Neural progenitor cell (in vitro differentiated cells): ENCODE measurements around the gene PARS2. TPM values are rescaled to one million over a fixed set of nuclear protein-coding genes. Genes with fewer than 3 reads are reported as not detected.

Source experiments
- DNase-seq: peaks from one replicate; pipeline ENCODE4 v3.0.0-alpha.2; 2016; ENCODE audit warnings: low spot score
- H2AFZ ChIP-seq: fragments of 200-600 bp; sonication (generic); replicated peaks from 2 replicates; pipeline ENCODE4 v1.6.1; 2016; ENCODE audit warnings: antibody characterized with exemption
- H3F3A ChIP-seq: fragments of 200-600 bp; sonication (generic); 2 replicates; pipeline ENCODE4 v1.6.1; 2016; ENCODE audit warnings: antibody characterized with exemption, low read depth
- H3K27ac ChIP-seq: fragments of 200-600 bp; sonication (generic); 2 replicates; pipeline ENCODE4 v1.5.1; 2016; ENCODE audit warnings: mild to moderate bottlenecking
- H3K27me3 ChIP-seq: fragments of 200-600 bp; sonication (generic); 2 replicates; pipeline ENCODE4 v1.6.1; 2016; ENCODE audit warnings: mild to moderate bottlenecking, moderate library complexity
- H3K36me3 ChIP-seq: fragments of 200-600 bp; sonication (generic); 2 replicates; pipeline ENCODE4 v1.5.1; 2016
- H3K4me1 ChIP-seq: fragments of 200-600 bp; sonication (generic); 2 replicates; pipeline ENCODE4 v1.6.1; 2016; ENCODE audit warnings: mixed run types
- H3K4me2 ChIP-seq: fragments of 200-600 bp; sonication (generic); 2 replicates; pipeline ENCODE4 v1.6.1; 2016
- H3K4me3 ChIP-seq: fragments of 200-600 bp; sonication (generic); 2 replicates; pipeline ENCODE4 v1.5.1; 2016
- H3K79me2 ChIP-seq: fragments of 200-600 bp; sonication (generic); 2 replicates; pipeline ENCODE4 v1.6.1; 2016; ENCODE audit warnings: low read depth
- H3K9ac ChIP-seq: fragments of 200-600 bp; sonication (generic); 2 replicates; pipeline ENCODE4 v1.6.1; 2016
- H3K9me3 ChIP-seq: fragments of 200-600 bp; sonication (generic); 2 replicates; pipeline ENCODE4 v1.5.1; 2016; ENCODE audit warnings: low read depth
- H4K20me1 ChIP-seq: fragments of 200-600 bp; sonication (generic); 2 replicates; pipeline ENCODE4 v1.6.1; 2016; ENCODE audit warnings: low read depth
- H3K27ac Mint-ChIP-seq: 3 replicates; pipeline ENCODE4 v1.8.0; 2021; ENCODE audit warnings: mixed read lengths
- H3K27me3 Mint-ChIP-seq: 2 replicates; pipeline ENCODE4 v1.8.0; 2022; ENCODE audit warnings: low read depth, mild to moderate bottlenecking, inconsistent platforms, moderate library complexity, mixed read lengths; ENCODE audit not compliant: insufficient read depth
- H3K36me3 Mint-ChIP-seq: 3 replicates; pipeline ENCODE4 v1.8.0; 2021; ENCODE audit warnings: mixed read lengths
- H3K4me1 Mint-ChIP-seq: 3 replicates; pipeline ENCODE4 v1.8.0; 2021; ENCODE audit warnings: mixed read lengths
- H3K4me3 Mint-ChIP-seq: 3 replicates; pipeline ENCODE4 v1.8.0; 2021; ENCODE audit warnings: mild to moderate bottlenecking, moderate library complexity, mixed read lengths
- H3K9me3 Mint-ChIP-seq: 3 replicates; pipeline ENCODE4 v1.8.0; 2020; ENCODE audit warnings: mixed read lengths
- EZH2 ChIP-seq: fragments of 200-600 bp; sonication (generic); IDR thresholded peaks from 2 replicates; pipeline ENCODE4 v1.6.1; 2017; ENCODE audit warnings: antibody characterized with exemption, mild to moderate bottlenecking, moderate library complexity
- EZH2phosphoT487 ChIP-seq: fragments of 200-600 bp; sonication (generic); IDR thresholded peaks from 2 replicates; pipeline ENCODE4 v1.6.1; 2017; ENCODE audit warnings: antibody characterized with exemption
- total RNA-seq: library from RNA; depleted of rRNA; stranded (reverse); fragments of >200 nt; gene quantifications from 2 replicates; pipeline ENCODE4 v1.2.3, GENCODE V29; 2015; ENCODE audit warnings: low replicate concordance
- TF ChIP-seq, protein P1 (sequence below): fragments of 200-600 bp; sonication (generic); IDR thresholded peaks from 2 replicates; pipeline ENCODE4 v1.5.1; 2017; ENCODE audit warnings: antibody characterized with exemption, mild to moderate bottlenecking

The PARS2 gene
- total RNA-seq, 1 donor from 2014 or later, result 5.4 TPM

DNA sequence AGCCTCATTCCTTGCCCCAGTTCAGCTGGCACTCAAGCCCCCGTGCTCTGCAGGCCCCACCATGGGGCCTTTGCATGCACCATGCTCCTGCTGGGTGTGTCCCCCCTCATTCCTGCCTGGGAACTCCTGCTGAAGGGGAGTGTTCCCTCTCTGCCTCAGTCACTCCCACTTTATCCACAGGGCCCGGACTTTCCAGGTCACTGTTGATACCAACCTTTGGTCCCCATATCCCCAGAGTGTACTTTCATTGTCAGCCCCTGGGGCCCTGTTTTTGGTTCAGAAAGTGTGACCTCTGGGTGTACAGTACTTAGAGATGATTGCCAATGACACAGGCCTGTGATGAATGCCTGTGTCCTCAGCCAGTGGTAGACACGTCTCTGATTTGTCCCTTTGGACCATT, 33.9 kb upstream of the PARS2 start:
- Mint-ChIP-seq H3K27me3 (peaks cover 6% of the 10 kb centered on the region), H3K4me1 (peaks cover 22% of the 10 kb centered on the region), H3K4me3 (no peak overlapping the region), H3K36me3 (no peaks in the 10 kb centered on the region), H3K27ac (no peak overlapping the region), H3K9me3 (no peaks in the 10 kb centered on the region)
- no peak overlapping the region for H3K4me3 ChIP-seq
- no peak overlapping the region for H2AFZ ChIP-seq
- H3K79me2 ChIP-seq, result no peaks in the 10 kb centered on the region
- no peaks in the 10 kb centered on the region for H3K36me3 ChIP-seq
- H3K9ac ChIP-seq, result no peak overlapping the region
- no peak overlapping the region for H3K4me2 ChIP-seq
- TF ChIP-seq, protein P1, sequence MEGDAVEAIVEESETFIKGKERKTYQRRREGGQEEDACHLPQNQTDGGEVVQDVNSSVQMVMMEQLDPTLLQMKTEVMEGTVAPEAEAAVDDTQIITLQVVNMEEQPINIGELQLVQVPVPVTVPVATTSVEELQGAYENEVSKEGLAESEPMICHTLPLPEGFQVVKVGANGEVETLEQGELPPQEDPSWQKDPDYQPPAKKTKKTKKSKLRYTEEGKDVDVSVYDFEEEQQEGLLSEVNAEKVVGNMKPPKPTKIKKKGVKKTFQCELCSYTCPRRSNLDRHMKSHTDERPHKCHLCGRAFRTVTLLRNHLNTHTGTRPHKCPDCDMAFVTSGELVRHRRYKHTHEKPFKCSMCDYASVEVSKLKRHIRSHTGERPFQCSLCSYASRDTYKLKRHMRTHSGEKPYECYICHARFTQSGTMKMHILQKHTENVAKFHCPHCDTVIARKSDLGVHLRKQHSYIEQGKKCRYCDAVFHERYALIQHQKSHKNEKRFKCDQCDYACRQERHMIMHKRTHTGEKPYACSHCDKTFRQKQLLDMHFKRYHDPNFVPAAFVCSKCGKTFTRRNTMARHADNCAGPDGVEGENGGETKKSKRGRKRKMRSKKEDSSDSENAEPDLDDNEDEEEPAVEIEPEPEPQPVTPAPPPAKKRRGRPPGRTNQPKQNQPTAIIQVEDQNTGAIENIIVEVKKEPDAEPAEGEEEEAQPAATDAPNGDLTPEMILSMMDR, result no peak
- TF ChIP-seq EZH2phosphoT487 (no peak), EZH2 (no peak)
- no peaks in the 10 kb centered on the region for H3K9me3 ChIP-seq
- no peaks in the 10 kb centered on the region for H3K4me1 ChIP-seq
- H3K27me3 ChIP-seq, result peaks cover 27% of the 10 kb centered on the region
- H3K27ac ChIP-seq, result no peak overlapping the region
- no peaks in the 10 kb centered on the region for H4K20me1 ChIP-seq
- DNase-seq, result no peak
- H3F3A ChIP-seq, result no peaks in the 10 kb centered on the region

DNA sequence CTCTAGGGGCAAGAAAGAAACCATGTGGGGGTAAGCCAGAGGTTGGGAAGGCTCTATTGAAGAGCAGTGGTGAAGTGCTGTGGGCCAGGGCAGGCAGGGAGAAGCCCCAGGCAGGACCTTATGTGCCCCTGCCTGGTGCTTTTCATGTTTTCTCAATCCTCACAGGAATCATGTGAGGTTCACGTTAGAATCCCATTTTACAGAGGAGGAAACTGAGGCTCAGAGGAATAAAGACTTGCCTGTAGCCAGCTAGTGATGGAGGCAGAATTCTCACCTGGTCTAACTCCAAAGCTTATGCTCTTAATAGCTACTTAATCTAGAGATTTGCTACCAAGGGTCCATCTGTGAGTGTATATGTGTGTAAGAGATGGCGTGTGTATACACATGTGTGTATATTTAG, 32.6 kb upstream of the PARS2 start:
- H3K9me3 Mint-ChIP-seq, result no peaks in the 10 kb centered on the region
- Histone ChIP-seq H3K4me2 (no peak overlapping the region), H3F3A (no peaks in the 10 kb centered on the region), H3K9me3 (no peaks in the 10 kb centered on the region), H4K20me1 (no peaks in the 10 kb centered on the region), H2AFZ (no peak overlapping the region), H3K36me3 (no peaks in the 10 kb centered on the region), H3K4me3 (no peak overlapping the region), H3K9ac (no peak overlapping the region), H3K4me1 (no peaks in the 10 kb centered on the region), H3K79me2 (no peaks in the 10 kb centered on the region), H3K27me3 (peaks cover 23% of the 10 kb centered on the region), H3K27ac (no peak overlapping the region)
- H3K27ac Mint-ChIP-seq, result no peak overlapping the region
- H3K4me3 Mint-ChIP-seq, result no peak overlapping the region
- no peak for DNase-seq
- H3K36me3 Mint-ChIP-seq, result no peaks in the 10 kb centered on the region
- H3K27me3 Mint-ChIP-seq, result peaks cover 9% of the 10 kb centered on the region
- peaks cover 32% of the 10 kb centered on the region for H3K4me1 Mint-ChIP-seq
- TF ChIP-seq EZH2, result no peak
- TF ChIP-seq, protein P1, result no peak
- no peak for TF ChIP-seq EZH2phosphoT487

DNA sequence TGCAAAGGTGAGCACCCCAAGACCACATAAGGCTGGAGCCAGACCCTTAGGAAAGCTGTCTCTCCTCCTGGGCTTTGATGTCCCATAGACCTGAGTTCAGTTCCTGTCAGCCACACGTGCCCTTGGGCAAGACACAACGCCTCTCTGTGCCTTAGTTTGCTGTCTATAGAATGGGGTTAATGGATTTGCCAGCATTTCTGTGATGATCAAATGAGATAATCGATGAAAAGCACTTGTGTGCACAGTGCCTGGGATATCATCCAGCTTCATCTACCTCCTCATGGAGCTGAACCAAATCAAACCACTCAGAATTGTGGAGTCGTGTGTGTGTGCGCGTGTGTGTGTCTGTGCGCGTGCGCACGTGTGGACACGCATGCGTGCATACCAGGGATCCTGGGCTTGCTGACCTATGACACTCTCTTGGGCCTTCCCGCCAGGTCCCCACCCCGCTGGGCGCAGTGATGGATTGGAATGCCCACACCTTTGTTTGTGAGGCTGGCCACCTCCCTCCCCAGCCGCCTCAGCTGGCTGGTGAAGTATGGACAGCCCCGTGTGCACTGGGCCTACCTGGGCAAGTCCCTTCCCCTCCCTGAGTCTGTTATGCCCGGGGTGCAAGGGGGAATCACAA, 31.6 kb upstream of the PARS2 start:
- TF ChIP-seq, protein P1, result no peak
- no peak for TF ChIP-seq EZH2
- TF ChIP-seq EZH2phosphoT487, result no peak

More for the DNA sequence above, 31.6 kb upstream of the PARS2 start:
- Histone ChIP-seq H3F3A (no peaks in the 10 kb centered on the region), H3K27ac (no peak overlapping the region), H3K4me1 (no peaks in the 10 kb centered on the region), H3K4me3 (no peak overlapping the region), H2AFZ (no peak overlapping the region), H3K9ac (no peak overlapping the region), H3K9me3 (no peaks in the 10 kb centered on the region), H3K36me3 (no peaks in the 10 kb centered on the region), H3K4me2 (no peak overlapping the region), H3K27me3 (peaks cover 14% of the 10 kb centered on the region), H3K79me2 (no peaks in the 10 kb centered on the region), H4K20me1 (no peaks in the 10 kb centered on the region)
- H3K9me3 Mint-ChIP-seq, result no peaks in the 10 kb centered on the region
- H3K36me3 Mint-ChIP-seq, result no peaks in the 10 kb centered on the region
- no peak for DNase-seq
- no peak overlapping the region for H3K4me3 Mint-ChIP-seq
- H3K27me3 Mint-ChIP-seq, result peaks cover 16% of the 10 kb centered on the region
- peaks cover 30% of the 10 kb centered on the region for H3K4me1 Mint-ChIP-seq
- H3K27ac Mint-ChIP-seq, result peak overlapping the region; percentile 74
